K562 (cell line): ENCODE results near the gene ZNF284. TPM values are rescaled to one million over a fixed set of nuclear protein-coding genes. Genes with fewer than 3 reads are reported as not detected.

Source experiments
- ARID3A ChIP-seq: IDR thresholded peaks from 2 replicates; pipeline ENCODE4 v1.6.1; 2012; ENCODE audit warnings: low read depth, low read length, improper control_type of control experiment, borderline replicate concordance
- BHLHE40 ChIP-seq: IDR thresholded peaks from 2 replicates; pipeline ENCODE4 v1.6.1; 2011; ENCODE audit warnings: low read length, improper control_type of control experiment
- DDX20 ChIP-seq: fragments of 450-650 bp; IDR thresholded peaks from 2 replicates; pipeline ENCODE4 v1.6.1; 2016; ENCODE audit warnings: missing genetic modification characterization, low read depth, mild to moderate bottlenecking, missing compliant biosample characterization, moderate library complexity
- DPF2 ChIP-seq: fragments of 450-650 bp; IDR thresholded peaks from 2 replicates; pipeline ENCODE4 v1.6.1; 2016
- HDAC6 ChIP-seq: IDR thresholded peaks from 2 replicates; pipeline ENCODE4 v1.6.1; 2012; ENCODE audit warnings: low read depth, mild to moderate bottlenecking, control low read depth, inconsistent platforms, low read length, moderate library complexity
- HEY1 ChIP-seq: fragments of 250-450 bp; sonication (Bioruptor Pico); IDR thresholded peaks from 2 replicates; pipeline ENCODE4 v1.5.0; 2020; ENCODE audit warnings: mild to moderate bottlenecking, moderate library complexity, borderline replicate concordance
- MYNN ChIP-seq, 2 experiments: sonication (generic); formaldehyde crosslinking in 1 of 2; IDR thresholded peaks; 2 replicates each; pipeline versions ENCODE4 v1.5.0 to v1.6.1; 2016 to 2020; ENCODE audit warnings: antibody characterized with exemption in 1 of 2, missing genetic modification reagents in 1 of 2
- NRF1 ChIP-seq, 2 experiments: fragments of 450-650 bp; IDR thresholded peaks in 1 of 2; conservative IDR thresholded peaks in 1 of 2; 2 replicates each; pipeline ENCODE4 v1.6.1; 2014; ENCODE audit warnings: mild to moderate bottlenecking in 2 of 2
- SUPT5H ChIP-seq: fragments of 450-650 bp; IDR thresholded peaks from 2 replicates; pipeline ENCODE4 v1.6.1; 2016
- TCF15 ChIP-seq: fragments of 250-450 bp; sonication (Bioruptor Pico); IDR thresholded peaks from 2 replicates; pipeline ENCODE4 v1.8.0; 2022; ENCODE audit warnings: moderate library complexity, mild to moderate bottlenecking, inconsistent platforms
- TRIM24 ChIP-seq, 2 experiments: fragments of 450-650 bp; IDR thresholded peaks; 2 replicates each; pipeline ENCODE4 v1.6.1; 2016
- ZNF12 ChIP-seq: sonication (generic); formaldehyde crosslinking; IDR thresholded peaks from 2 replicates; pipeline ENCODE4 v1.4.0; 2020; ENCODE audit warnings: mild to moderate bottlenecking, missing genetic modification reagents
- polyA plus RNA-seq, 8 experiments: library from polyadenylated mRNA; depleted of rRNA in 4 of 8; stranded (reverse) in 5 of 8; unstranded in 3 of 8; fragments of >200 nt; fragmentation: Nextera tagmentation in 2 of 8; fragmentation: Illumina TruSeq in 1 of 8; extraction: Ambion mirVana in 2 of 8; extraction: Trizol in 1 of 8; gene quantifications; 2 replicates each; pipeline versions ENCODE4 v1.2.1 to v1.2.3, GENCODE V29; 2011 to 2014; ENCODE audit warnings: inconsistent platforms in 1 of 8, missing spikeins in 1 of 8
- total RNA-seq, 7 experiments: library from RNA; depleted of rRNA in 6 of 7; stranded (reverse); fragments of >200 nt in 6 of 7; fragmentation: Illumina TruSeq in 2 of 7; extraction: Trizol in 2 of 7; gene quantifications; 2 replicates each; pipeline versions ENCODE4 v1.2.1 to v1.2.3, GENCODE V29; 2011 to 2021; ENCODE audit warnings: low replicate concordance in 1 of 7
- TF ChIP-seq, protein P1 (sequence below): sonication (generic); formaldehyde crosslinking; IDR thresholded peaks from 2 replicates; pipeline ENCODE4 v1.9.0; 2022; ENCODE audit warnings: mild to moderate bottlenecking, missing genetic modification reagents
- TF ChIP-seq, protein P2 (sequence below): sonication (generic); formaldehyde crosslinking; IDR thresholded peaks from 2 replicates; pipeline ENCODE4 v1.8.0; 2023; ENCODE audit warnings: mild to moderate bottlenecking, missing genetic modification reagents
- TF ChIP-seq, protein P3 (sequence below), 2 experiments: IDR thresholded peaks in 1 of 2; conservative IDR thresholded peaks in 1 of 2; 2 replicates each; pipeline ENCODE4 v1.6.1; 2016; ENCODE audit warnings: low read depth in 2 of 2, mild to moderate bottlenecking in 1 of 2, missing compliant biosample characterization in 1 of 2, missing genetic modification characterization in 1 of 2, moderate library complexity in 1 of 2

Gene ZNF284
- total and polyA plus RNA-seq, 9 of the 15 experiments (the other 6 are each of a cell fraction or from before 2014, with no cell fraction given): 0.07 to 0.24 (median 0.20) TPM

DNA sequence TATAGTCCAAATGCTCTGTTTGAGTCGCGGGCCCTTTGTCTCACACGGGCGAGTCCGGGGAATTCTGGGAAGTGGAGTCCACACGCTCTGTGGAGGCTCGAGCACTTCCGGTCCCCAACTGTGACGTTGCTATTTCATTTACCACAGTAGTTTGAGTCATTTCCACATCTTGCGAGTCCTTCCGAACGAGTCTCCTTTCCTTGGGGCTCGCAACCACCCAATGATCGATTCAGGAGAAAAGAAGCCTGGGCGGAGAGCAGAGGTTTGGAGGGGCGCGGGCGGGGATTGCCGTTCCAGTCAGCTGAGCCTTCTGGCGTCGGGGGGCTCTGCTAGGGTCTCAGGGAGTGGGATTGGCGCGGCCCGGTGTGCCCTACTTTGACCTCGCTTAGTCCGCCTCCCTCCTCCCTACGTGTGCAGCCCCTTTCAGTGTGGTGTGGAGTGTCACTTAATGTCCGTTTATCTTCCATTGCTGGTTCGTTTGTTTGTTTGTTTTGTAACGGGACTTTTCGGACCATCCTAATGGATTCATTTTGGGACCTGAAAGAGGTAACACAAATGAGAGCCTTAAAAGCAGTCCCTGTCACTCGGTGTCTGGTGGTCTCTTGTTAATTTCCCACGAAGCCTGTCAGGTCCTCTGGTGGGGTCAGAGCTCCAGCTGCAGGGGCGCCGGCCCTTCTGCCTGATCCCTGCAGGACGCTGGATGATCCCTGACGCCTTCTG, 46.6 kb upstream of the ZNF284 start, which contains the start of gene ZNF222 (continued):
- TF ChIP-seq ZNF12 (CRISPR knock-in tag) (no peak), DDX20 (tag) (no peak), ARID3A (no peak), NRF1 (conservative IDR thresholded peaks at IDR 0.05 in 1 of 2, IDR thresholded peaks at IDR 0.05 in 1 of 2) (peak; percentile 38 to 51; a peak in 1 of 4 replicates), BHLHE40 (peak; percentile 33; the same call in 1 of the 2 replicates), HDAC6 (no peak), DPF2 (no peak), SUPT5H (peak; percentile 68), TCF15 (no peak), TRIM24 (IDR thresholded peaks at IDR 0.05) (0 out of 4 replicates have a peak, but pooled peaks of 1 of the 2 experiments have one; percentile 7), MYNN (IDR thresholded peaks at IDR 0.05) (no peak), MYNN (CRISPR knock-in tag; IDR thresholded peaks at IDR 0.05) (no peak), HEY1 (CRISPR knock-in tag) (no peak)
- TF ChIP-seq, protein P1, sequence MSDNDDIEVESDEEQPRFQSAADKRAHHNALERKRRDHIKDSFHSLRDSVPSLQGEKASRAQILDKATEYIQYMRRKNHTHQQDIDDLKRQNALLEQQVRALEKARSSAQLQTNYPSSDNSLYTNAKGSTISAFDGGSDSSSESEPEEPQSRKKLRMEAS (CRISPR knock-in tag): no peak
- TF ChIP-seq, protein P2, sequence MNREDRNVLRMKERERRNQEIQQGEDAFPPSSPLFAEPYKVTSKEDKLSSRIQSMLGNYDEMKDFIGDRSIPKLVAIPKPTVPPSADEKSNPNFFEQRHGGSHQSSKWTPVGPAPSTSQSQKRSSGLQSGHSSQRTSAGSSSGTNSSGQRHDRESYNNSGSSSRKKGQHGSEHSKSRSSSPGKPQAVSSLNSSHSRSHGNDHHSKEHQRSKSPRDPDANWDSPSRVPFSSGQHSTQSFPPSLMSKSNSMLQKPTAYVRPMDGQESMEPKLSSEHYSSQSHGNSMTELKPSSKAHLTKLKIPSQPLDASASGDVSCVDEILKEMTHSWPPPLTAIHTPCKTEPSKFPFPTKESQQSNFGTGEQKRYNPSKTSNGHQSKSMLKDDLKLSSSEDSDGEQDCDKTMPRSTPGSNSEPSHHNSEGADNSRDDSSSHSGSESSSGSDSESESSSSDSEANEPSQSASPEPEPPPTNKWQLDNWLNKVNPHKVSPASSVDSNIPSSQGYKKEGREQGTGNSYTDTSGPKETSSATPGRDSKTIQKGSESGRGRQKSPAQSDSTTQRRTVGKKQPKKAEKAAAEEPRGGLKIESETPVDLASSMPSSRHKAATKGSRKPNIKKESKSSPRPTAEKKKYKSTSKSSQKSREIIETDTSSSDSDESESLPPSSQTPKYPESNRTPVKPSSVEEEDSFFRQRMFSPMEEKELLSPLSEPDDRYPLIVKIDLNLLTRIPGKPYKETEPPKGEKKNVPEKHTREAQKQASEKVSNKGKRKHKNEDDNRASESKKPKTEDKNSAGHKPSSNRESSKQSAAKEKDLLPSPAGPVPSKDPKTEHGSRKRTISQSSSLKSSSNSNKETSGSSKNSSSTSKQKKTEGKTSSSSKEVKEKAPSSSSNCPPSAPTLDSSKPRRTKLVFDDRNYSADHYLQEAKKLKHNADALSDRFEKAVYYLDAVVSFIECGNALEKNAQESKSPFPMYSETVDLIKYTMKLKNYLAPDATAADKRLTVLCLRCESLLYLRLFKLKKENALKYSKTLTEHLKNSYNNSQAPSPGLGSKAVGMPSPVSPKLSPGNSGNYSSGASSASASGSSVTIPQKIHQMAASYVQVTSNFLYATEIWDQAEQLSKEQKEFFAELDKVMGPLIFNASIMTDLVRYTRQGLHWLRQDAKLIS (CRISPR knock-in tag): no peak
- TF ChIP-seq, protein P3, sequence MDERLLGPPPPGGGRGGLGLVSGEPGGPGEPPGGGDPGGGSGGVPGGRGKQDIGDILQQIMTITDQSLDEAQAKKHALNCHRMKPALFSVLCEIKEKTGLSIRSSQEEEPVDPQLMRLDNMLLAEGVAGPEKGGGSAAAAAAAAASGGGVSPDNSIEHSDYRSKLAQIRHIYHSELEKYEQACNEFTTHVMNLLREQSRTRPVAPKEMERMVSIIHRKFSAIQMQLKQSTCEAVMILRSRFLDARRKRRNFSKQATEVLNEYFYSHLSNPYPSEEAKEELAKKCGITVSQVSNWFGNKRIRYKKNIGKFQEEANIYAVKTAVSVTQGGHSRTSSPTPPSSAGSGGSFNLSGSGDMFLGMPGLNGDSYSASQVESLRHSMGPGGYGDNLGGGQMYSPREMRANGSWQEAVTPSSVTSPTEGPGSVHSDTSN (CRISPR knock-in tag; IDR thresholded peaks at IDR 0.05; ENCODE audit: low read depth): no peak
- TF ChIP-seq, protein P3 (tag; conservative IDR thresholded peaks at IDR 0.05; ENCODE audit: low read depth): no peak
